ENCODE data around the gene TMEM185B.
"Not testable (repeated sequence)": the region's sequence is repeated elsewhere in the genome, so short reads cannot be mapped to it uniquely, and the experiment has no call there.

TMEM185B gene

DNA sequence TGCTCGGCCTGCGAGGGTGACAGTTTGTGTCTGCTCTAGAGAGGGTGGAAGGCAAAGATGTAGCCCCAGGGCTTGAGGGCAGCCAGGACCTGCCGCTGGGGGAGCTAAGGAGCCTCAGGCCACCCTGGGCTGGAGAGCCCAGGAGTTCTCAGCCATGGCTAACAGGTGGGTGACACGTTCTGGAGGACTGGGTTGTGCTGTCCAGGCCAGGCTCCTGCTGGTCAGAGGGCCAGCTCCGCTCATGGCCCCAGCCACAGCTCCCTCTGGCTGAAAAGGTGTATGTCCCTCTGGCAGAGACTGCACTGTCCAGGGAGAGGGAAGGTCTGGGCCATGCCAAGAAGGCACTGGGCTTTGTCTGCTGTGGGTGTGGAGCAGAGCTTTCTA lies 19.2 kb downstream of the TMEM185B start:
- H3K27ac ChIP-seq: no peak overlapping the region
- no peak for TF ChIP-seq ZFX (IDR thresholded peaks at IDR 0.05; ENCODE audit: borderline replicate concordance)
- TF ChIP-seq, protein P1, sequence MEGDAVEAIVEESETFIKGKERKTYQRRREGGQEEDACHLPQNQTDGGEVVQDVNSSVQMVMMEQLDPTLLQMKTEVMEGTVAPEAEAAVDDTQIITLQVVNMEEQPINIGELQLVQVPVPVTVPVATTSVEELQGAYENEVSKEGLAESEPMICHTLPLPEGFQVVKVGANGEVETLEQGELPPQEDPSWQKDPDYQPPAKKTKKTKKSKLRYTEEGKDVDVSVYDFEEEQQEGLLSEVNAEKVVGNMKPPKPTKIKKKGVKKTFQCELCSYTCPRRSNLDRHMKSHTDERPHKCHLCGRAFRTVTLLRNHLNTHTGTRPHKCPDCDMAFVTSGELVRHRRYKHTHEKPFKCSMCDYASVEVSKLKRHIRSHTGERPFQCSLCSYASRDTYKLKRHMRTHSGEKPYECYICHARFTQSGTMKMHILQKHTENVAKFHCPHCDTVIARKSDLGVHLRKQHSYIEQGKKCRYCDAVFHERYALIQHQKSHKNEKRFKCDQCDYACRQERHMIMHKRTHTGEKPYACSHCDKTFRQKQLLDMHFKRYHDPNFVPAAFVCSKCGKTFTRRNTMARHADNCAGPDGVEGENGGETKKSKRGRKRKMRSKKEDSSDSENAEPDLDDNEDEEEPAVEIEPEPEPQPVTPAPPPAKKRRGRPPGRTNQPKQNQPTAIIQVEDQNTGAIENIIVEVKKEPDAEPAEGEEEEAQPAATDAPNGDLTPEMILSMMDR (IDR thresholded peaks at IDR 0.05): peak; percentile 17; the same call in 1 of the 2 replicates

DNA sequence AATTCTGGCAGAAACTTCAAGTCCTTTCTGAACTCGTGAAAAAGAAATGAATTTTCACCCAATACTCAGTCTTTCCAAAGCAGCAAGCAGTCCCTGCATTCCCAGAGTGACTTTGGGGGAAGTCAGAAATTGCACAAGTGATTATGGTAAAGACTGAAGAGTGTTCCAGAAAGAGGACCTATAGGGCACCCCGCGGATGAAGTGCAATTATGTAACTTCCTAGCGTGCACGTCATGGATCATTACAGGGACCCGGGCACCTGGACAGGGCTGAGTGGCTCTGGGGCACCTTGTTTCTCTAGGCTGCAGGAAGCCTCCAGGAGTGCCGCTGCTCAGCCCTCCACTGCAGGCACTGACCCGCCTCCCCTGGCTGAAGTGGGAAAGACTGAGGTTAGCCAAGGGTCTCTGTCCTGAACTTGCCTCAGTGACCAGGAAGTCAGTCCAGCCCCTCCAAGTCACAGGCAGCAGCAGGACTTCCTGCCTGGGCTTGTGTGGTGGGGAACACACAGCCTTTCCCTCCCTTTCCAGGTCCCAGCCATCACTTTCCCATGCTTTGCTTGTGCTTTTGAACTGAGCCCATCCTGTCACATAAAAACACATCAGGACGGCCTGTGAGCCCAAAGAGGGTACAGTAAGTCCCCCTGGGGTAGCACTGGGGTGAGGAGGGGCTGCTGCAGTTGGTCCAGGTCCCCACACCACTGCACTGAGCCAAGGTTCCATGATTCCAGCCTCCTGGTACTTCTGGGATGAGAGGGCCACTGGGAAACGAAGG lies 19.8 kb downstream of the TMEM185B start:
- no peak overlapping the region for H3K27ac ChIP-seq
- TF ChIP-seq ZFX (IDR thresholded peaks at IDR 0.05; ENCODE audit: borderline replicate concordance): no peak
- TF ChIP-seq, protein P1 (IDR thresholded peaks at IDR 0.05): no peak

DNA sequence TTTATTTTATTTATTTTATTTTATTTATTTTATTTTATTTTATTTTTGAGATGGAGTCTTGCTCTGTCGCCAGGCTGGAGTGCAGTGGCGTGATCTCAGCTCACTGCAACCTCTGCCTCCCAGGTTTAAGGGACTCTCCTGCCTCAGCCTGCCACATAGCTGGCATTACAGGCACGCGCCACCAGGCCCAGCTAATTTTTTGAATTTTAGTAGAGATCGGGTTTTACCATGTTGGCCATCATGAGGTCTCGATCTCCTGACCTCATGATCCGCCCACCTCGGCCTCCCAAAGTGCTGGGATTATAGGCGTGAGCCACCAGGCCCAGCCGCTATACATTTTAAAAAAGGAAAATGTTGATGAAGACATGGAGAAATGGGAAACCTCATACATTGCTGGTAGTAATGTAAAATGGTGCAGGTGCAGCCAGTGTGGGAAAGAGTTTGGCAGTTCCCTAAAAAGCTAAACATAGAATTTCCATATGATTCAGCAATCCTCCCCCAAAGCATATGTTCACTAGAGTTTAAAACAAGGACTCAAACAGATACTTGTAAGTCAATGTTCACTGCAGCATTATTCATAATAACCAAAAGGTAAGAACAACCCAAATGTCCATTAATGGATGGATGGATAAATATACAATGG lies 23.3 kb downstream of the TMEM185B start:
- not testable (repeated sequence) for H3K27ac ChIP-seq

DNA sequence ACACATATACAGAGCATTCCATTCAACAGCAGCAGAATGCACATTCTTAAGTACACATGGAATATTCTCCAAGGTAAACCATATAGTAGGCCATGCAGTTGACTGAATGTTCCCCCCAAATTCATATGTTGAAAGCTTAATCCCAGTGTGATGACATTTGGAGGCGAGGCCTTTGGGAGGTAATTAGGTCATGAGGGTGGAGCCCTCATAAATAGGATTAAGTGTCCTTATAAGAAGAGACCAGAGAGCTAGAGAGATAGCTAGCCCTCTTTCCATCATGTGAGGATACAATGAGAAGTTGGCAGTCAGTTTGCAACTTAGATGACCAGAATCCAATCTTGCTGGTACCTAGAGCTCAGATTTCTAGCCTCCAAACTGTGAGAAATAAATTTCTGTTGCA lies 27.6 kb downstream of the TMEM185B start:
- H3K27ac ChIP-seq: no peak overlapping the region
- TF ChIP-seq, protein P1 (IDR thresholded peaks at IDR 0.05): no peak
- TF ChIP-seq ZFX (IDR thresholded peaks at IDR 0.05; ENCODE audit: borderline replicate concordance): no peak

DNA sequence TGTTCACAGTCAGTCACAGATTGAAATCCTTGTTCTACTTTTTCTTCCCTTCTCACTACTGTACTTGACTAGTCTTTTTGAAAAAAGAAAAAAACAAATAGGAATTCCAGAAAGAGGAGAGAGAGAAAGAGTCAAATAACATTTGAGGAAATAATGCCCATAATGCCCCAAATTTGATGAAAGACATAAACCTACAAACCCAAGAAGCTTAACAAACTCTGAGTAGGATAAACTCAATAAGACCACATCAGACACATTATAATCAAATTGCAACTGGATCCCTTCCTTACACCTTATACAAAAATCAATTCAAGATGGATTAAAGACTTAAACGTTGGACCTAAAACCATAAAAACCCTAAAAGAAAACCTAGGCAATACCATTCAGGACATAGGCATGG lies 30.9 kb downstream of the TMEM185B start:
- no peak for TF ChIP-seq ZFX (IDR thresholded peaks at IDR 0.05; ENCODE audit: borderline replicate concordance)
- H3K27ac ChIP-seq: no peak overlapping the region

DNA sequence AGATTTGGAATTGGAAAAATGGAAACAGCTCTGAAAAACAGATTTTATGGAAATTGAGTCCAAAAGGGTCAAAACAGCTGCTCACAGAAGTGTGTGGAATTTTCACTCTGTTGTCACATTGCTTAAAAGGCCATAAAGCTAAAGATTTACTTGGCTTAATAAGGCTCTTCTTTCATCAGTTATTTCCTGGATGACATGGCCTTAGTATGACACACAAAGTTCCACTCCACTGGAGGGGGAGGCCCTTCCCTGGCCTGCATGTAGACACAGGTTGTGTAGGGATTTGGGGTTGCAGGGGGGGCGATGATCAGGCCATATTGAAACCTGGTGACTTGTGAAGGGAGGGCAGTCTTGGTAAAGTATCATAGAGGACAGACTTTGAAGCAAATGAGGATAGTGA lies 34.0 kb downstream of the TMEM185B start:
- H3K27ac ChIP-seq: no peak overlapping the region
- no peak for TF ChIP-seq ZFX (IDR thresholded peaks at IDR 0.05; ENCODE audit: borderline replicate concordance)
- TF ChIP-seq, protein P1 (IDR thresholded peaks at IDR 0.05): no peak

DNA sequence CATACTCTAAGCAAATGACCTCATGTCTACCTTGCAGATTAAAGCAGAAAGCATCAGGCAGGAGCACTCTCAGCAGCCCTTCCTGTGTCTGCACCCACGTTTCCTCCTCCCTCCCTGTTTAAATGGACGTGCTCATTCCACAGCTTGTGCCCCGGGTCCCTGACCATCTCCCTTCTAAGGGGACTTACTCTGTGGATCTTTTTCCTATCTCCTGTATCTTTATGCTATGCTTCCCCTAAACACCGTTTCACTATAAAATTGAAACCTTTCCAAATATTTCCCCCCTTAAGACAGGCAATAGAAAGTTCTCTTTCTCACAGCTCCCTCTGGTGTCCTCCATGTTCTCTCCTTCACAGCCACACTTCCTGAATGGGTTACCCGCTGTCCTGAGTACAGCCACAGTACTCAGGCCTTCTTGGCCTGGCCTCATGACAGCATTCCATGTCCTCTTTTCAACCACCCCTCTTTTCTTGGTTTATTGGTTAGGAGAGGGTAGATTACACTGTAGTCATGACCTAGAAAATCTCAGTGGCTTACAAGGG lies 41.1 kb downstream of the TMEM185B start:
- TF ChIP-seq, protein P1 (IDR thresholded peaks at IDR 0.05): no peak
- TF ChIP-seq ZFX (IDR thresholded peaks at IDR 0.05; ENCODE audit: borderline replicate concordance): no peak
- no peak overlapping the region for H3K27ac ChIP-seq

DNA sequence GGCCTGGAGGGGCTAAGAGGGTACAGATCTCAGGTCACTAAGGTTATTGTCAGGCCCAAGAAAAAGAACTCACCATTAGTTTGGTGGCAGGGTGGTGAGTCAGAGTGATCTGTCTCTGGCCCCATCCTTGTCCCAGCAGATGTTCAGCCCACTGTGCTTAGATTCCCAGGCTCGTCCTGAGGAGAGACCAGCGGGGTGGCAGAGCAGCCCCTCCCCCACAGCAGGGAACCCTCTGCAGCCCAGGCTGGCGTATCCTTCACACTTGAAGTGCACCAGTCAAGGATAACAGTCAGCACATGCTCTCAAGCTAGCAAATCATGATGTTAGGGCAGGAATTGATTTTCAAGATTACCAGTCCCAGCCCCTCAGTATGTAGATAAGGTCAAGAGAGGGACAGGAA lies 43.1 kb downstream of the TMEM185B start:
- no peak for TF ChIP-seq ZFX (IDR thresholded peaks at IDR 0.05; ENCODE audit: borderline replicate concordance)
- TF ChIP-seq, protein P1 (IDR thresholded peaks at IDR 0.05): no peak
- H3K27ac ChIP-seq: no peak overlapping the region

Measured in 22Rv1 (cell line).